ENCODE results near the gene FAT4.

DNA sequence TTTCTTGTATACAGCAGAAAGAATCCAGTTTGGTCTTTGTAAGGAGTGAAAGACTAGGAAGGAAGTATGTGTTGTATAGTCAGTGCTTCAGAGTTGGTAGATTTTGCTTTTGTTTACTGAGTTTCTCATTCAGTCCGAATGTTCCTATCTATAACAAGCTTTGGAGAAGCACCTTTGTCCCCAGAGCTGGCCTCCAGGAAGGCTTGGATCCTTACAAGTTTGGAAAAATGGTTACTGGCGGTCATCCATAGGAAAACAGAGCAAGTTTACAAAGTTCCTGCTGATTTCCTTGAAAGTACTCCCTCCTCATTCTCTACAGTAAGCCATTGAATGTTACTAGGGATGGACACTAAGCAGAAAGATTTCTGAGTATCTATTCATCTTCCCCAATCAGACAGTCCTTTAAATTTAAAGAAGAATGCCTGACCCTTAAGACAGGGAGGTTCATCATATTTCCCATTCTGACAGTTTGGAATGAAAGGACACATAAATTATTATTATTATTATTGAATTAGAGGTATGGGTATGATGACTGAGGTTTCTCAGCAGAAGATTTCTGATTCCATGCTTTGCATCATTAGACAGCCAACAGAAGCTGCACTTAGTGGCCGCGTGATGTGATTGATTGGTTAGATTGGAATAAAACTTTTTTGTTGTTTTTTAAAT lies 35.8 kb downstream of the FAT4 start:
- TF ChIP-seq, protein P1, sequence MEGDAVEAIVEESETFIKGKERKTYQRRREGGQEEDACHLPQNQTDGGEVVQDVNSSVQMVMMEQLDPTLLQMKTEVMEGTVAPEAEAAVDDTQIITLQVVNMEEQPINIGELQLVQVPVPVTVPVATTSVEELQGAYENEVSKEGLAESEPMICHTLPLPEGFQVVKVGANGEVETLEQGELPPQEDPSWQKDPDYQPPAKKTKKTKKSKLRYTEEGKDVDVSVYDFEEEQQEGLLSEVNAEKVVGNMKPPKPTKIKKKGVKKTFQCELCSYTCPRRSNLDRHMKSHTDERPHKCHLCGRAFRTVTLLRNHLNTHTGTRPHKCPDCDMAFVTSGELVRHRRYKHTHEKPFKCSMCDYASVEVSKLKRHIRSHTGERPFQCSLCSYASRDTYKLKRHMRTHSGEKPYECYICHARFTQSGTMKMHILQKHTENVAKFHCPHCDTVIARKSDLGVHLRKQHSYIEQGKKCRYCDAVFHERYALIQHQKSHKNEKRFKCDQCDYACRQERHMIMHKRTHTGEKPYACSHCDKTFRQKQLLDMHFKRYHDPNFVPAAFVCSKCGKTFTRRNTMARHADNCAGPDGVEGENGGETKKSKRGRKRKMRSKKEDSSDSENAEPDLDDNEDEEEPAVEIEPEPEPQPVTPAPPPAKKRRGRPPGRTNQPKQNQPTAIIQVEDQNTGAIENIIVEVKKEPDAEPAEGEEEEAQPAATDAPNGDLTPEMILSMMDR (IDR thresholded peaks at IDR 0.05) = no peak
- no peak for TF ChIP-seq POLR2A (IDR thresholded peaks at IDR 0.05)
- TF ChIP-seq EP300 (IDR thresholded peaks at IDR 0.05) = no peak
